H9 (cell line): ENCODE results near the gene POU2AF3. TPM values are rescaled to one million over a fixed set of nuclear protein-coding genes. Genes with fewer than 3 reads are reported as not detected.

ENCODE experiments used
- DNase-seq: peaks from one replicate; pipeline ENCODE4 v3.0.0-alpha.2; 2017
- H2AFZ ChIP-seq: one replicate; pipeline ENCODE4 v1.6.1; 2013; ENCODE audit warnings: mild to moderate bottlenecking, low read length, control low read depth, moderate library complexity
- H2AK5ac ChIP-seq: 2 replicates; pipeline ENCODE4 v1.6.1; 2013; ENCODE audit warnings: low read length, control low read depth, mixed read lengths; ENCODE audit not compliant: insufficient read length
- H2BK120ac ChIP-seq: one replicate; pipeline ENCODE4 v1.6.1; 2013; ENCODE audit warnings: low read depth, mild to moderate bottlenecking, low read length, control low read depth, inconsistent platforms; ENCODE audit not compliant: poor library complexity, severe bottlenecking
- H2BK12ac ChIP-seq: 2 replicates; pipeline ENCODE4 v1.6.1; 2013; ENCODE audit warnings: low read length, control low read depth, mixed read lengths, low read depth; ENCODE audit not compliant: insufficient read length
- H2BK15ac ChIP-seq: 2 replicates; pipeline ENCODE4 v1.6.1; 2013; ENCODE audit warnings: low read depth, low read length, control low read depth
- H2BK20ac ChIP-seq: one replicate; pipeline ENCODE4 v1.6.1; 2013; ENCODE audit warnings: low read depth, mild to moderate bottlenecking, low read length, control low read depth, inconsistent platforms; ENCODE audit not compliant: poor library complexity, severe bottlenecking
- H2BK5ac ChIP-seq: 2 replicates; pipeline ENCODE4 v1.6.1; 2013; ENCODE audit warnings: low read length, control low read depth, mixed read lengths; ENCODE audit not compliant: insufficient read length
- H3K14ac ChIP-seq: 2 replicates; pipeline ENCODE4 v1.6.1; 2013; ENCODE audit warnings: low read length, control low read depth; ENCODE audit not compliant: insufficient read depth
- H3K18ac ChIP-seq: 2 replicates; pipeline ENCODE4 v1.6.1; 2013; ENCODE audit warnings: low read depth, mild to moderate bottlenecking, mixed read lengths, low read length, control low read depth; ENCODE audit not compliant: insufficient read length
- H3K23ac ChIP-seq: 2 replicates; pipeline ENCODE4 v1.6.1; 2013; ENCODE audit warnings: low read length, control low read depth, mixed read lengths, low read depth; ENCODE audit not compliant: insufficient read length
- H3K23me2 ChIP-seq: 2 replicates; pipeline ENCODE4 v1.6.1; 2013; ENCODE audit warnings: low read depth, mild to moderate bottlenecking, mixed read lengths, low read length, control low read depth; ENCODE audit not compliant: insufficient read length, poor library complexity, severe bottlenecking
- H3K27ac ChIP-seq: 2 replicates; pipeline ENCODE4 v1.5.1; 2013; ENCODE audit warnings: low read length, control low read depth, mixed read lengths, low read depth; ENCODE audit not compliant: insufficient read length
- H3K27me3 ChIP-seq: 2 replicates; pipeline ENCODE4 v1.6.1; 2013; ENCODE audit warnings: low read length, control low read depth, inconsistent platforms; ENCODE audit not compliant: insufficient read depth
- H3K4ac ChIP-seq: 2 replicates; pipeline ENCODE4 v1.6.1; 2013; ENCODE audit warnings: low read depth, mild to moderate bottlenecking, control low read depth, inconsistent platforms, low read length, moderate library complexity
- H3K4me1 ChIP-seq: 2 replicates; pipeline ENCODE4 v1.6.1; 2013; ENCODE audit warnings: low read length, control low read depth, inconsistent platforms; ENCODE audit not compliant: insufficient read depth
- H3K4me2 ChIP-seq: 2 replicates; pipeline ENCODE4 v1.6.1; 2013; ENCODE audit warnings: low read length, control low read depth, mixed read lengths; ENCODE audit not compliant: insufficient read length, insufficient read depth
- H3K56ac ChIP-seq: 2 replicates; pipeline ENCODE4 v1.6.1; 2013; ENCODE audit warnings: low read depth, mild to moderate bottlenecking, mixed read lengths, low read length, control low read depth; ENCODE audit not compliant: insufficient read length
- H3K79me1 ChIP-seq: 2 replicates; pipeline ENCODE4 v1.6.1; 2013; ENCODE audit warnings: low read depth, mild to moderate bottlenecking, moderate library complexity, low read length, control low read depth, inconsistent platforms; ENCODE audit not compliant: insufficient read depth, poor library complexity, severe bottlenecking
- H3K79me2 ChIP-seq: 2 replicates; pipeline ENCODE4 v1.6.1; 2013; ENCODE audit warnings: low read length, control low read depth, inconsistent platforms; ENCODE audit not compliant: insufficient read depth
- H3K9ac ChIP-seq: 2 replicates; pipeline ENCODE4 v1.6.1; 2013; ENCODE audit warnings: low read length, control low read depth, mixed read lengths; ENCODE audit not compliant: insufficient read length; ENCODE audit errors: extremely low read depth
- H3K9me3 ChIP-seq: one replicate; pipeline ENCODE4 v1.6.1; 2013; ENCODE audit warnings: low read depth, low read length, inconsistent platforms; ENCODE audit not compliant: control insufficient read depth
- H3T11ph ChIP-seq: one replicate; pipeline ENCODE4 v1.6.1; 2013; ENCODE audit warnings: mild to moderate bottlenecking, low read length, control low read depth, inconsistent platforms
- H4K20me1 ChIP-seq: one replicate; pipeline ENCODE4 v1.6.1; 2013; ENCODE audit not compliant: control insufficient read depth, insufficient read length, insufficient read depth
- H4K5ac ChIP-seq: 2 replicates; pipeline ENCODE4 v1.6.1; 2013; ENCODE audit warnings: low read depth, mild to moderate bottlenecking, mixed read lengths, low read length, control low read depth; ENCODE audit not compliant: insufficient read length
- H4K8ac ChIP-seq: replicated peaks from 2 replicates; pipeline ENCODE4 v1.6.1; 2013; ENCODE audit warnings: low read length, control low read depth, mixed read lengths, low read depth; ENCODE audit not compliant: insufficient read length
- H4K91ac ChIP-seq: 2 replicates; pipeline ENCODE4 v1.6.1; 2013; ENCODE audit warnings: low read depth, mild to moderate bottlenecking, moderate library complexity, mixed read lengths, low read length, control low read depth; ENCODE audit not compliant: insufficient read length
- H3K27ac Mint-ChIP-seq, 3 experiments: 2 replicates in 2 of 3; 3 replicates in 1 of 3; pipeline ENCODE4 v1.8.0; 2020 to 2021; ENCODE audit warnings: mixed read lengths in 3 of 3, mild to moderate bottlenecking in 1 of 3, moderate library complexity in 1 of 3
- H3K27me3 Mint-ChIP-seq: 2 replicates; pipeline ENCODE4 v1.8.0; 2021; ENCODE audit warnings: low read depth, mild to moderate bottlenecking, moderate library complexity, mixed read lengths
- H3K36me3 Mint-ChIP-seq, 3 experiments: 2 replicates in 2 of 3; 3 replicates in 1 of 3; pipeline ENCODE4 v1.8.0; 2020 to 2021; ENCODE audit warnings: low read depth in 3 of 3, mixed read lengths in 3 of 3; ENCODE audit not compliant: insufficient read depth in 1 of 3
- H3K4me1 Mint-ChIP-seq, 2 experiments: 2 replicates each; pipeline ENCODE4 v1.8.0; 2020; ENCODE audit warnings: mixed read lengths in 2 of 2
- H3K4me3 Mint-ChIP-seq, 2 experiments: 2 replicates in 1 of 2; 3 replicates in 1 of 2; pipeline ENCODE4 v1.8.0; 2020 to 2021; ENCODE audit warnings: mild to moderate bottlenecking in 2 of 2, mixed read lengths in 2 of 2, moderate library complexity in 1 of 2
- H3K9me3 Mint-ChIP-seq, 2 experiments: 2 replicates in 1 of 2; 3 replicates in 1 of 2; pipeline ENCODE4 v1.8.0; 2020; ENCODE audit warnings: mild to moderate bottlenecking in 2 of 2, mixed read lengths in 2 of 2, moderate library complexity in 1 of 2
- CTCF ChIP-seq: fragments of 200-600 bp; sonication (generic); conservative IDR thresholded peaks from 3 replicates; pipeline ENCODE4 v1.8.0; 2021; ENCODE audit warnings: antibody characterized with exemption, mild to moderate bottlenecking
- WGBS: extraction: QIAGEN DNeasy Blood & Tissue Kit; methylation state at CpG from one replicate; pipeline ENCODE4 v1.1.7; 2013; ENCODE audit warnings: missing lambda C conversion rate, low lambda C conversion rate, mixed read lengths; ENCODE audit not compliant: insufficient read length; ENCODE audit errors: extremely low coverage; 5-methylcytosine and 5-hydroxymethylcytosine counted together
- total RNA-seq: library from RNA; stranded (reverse); gene quantifications from 2 replicates; pipeline ENCODE4 v1.2.1, GENCODE V29; 2021

Gene POU2AF3
- total RNA-seq, 1 experiment from 2014 or later: 0.52 TPM

DNA sequence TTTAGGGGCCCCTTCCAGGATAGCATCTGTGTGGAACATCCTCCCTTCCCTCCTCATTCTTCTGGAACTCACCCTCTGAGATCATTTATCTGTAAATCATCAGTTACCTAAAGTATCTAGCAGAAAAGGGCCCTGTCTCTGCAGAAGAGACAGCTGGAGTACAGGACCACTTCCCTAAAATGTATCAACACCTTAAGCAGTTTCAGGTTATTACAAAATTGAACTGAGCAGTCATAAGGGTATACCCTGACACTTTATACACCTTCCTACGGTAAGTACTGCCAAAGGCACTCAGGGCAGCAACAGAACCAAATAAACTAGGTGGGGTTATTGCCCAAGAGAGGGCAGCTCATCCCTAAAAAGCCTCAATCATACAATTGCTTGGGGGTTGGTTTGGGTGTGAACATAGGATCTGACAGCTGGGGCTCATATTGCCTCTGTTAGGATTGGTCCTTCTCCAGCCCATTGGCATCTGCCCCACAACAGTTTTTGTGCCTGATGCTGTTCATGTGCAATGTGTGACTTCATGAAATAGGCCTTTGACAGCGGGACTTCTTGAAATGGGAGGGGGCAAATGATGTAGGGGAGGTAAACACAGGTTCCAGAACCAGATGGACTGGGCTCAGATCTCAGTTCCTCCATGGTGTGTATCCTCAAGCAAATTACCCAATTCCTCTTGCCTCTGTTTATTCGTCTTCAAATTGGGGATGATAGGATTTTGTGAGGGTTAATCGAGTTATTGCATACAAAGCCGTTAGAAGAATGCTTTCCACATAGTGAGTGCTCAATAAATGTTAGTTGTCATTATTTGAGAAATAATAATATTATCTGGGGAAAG is 2.9 kb downstream of the POU2AF3 start:
- H3K18ac ChIP-seq: no peak overlapping the region
- no peak overlapping the region for H2BK5ac ChIP-seq
- Mint-ChIP-seq H3K27me3 (peaks cover 48% of the 10 kb centered on the region), H3K4me3 (no peak overlapping the region), H3K4me1 (peaks cover 21 to 44% of the 10 kb centered on the region in 2 experiments), H3K27ac (no peak overlapping the region), H3K9me3 (no peaks in the 10 kb centered on the region), H3K36me3 (no peaks in the 10 kb centered on the region; a peak in 1 of 7 replicates)
- no peak overlapping the region for H4K8ac ChIP-seq
- no peak overlapping the region for H2AK5ac ChIP-seq
- no peak for TF ChIP-seq CTCF
- H3K14ac ChIP-seq: no peak overlapping the region
- DNase-seq: no peak
- H3K4me1 ChIP-seq: peaks cover 6% of the 10 kb centered on the region; the same call in 1 of the 2 replicates
- peaks cover 15% of the 10 kb centered on the region for H3K23me2 ChIP-seq
- H3K4ac ChIP-seq: no peak overlapping the region
- no peaks in the 10 kb centered on the region; the same call in 1 of the 2 replicates for H3K27me3 ChIP-seq
- H2BK20ac ChIP-seq: no peak overlapping the region
- no peaks in the 10 kb centered on the region for H4K20me1 ChIP-seq
- no peak overlapping the region for H3K9ac ChIP-seq
- H3K23ac ChIP-seq: no peak overlapping the region
- H4K91ac ChIP-seq: no peak overlapping the region
- no peak overlapping the region for H4K5ac ChIP-seq
- H2BK120ac ChIP-seq: no peak overlapping the region
- H3T11ph ChIP-seq: no peak overlapping the region
- no peak overlapping the region for H2BK15ac ChIP-seq
- no peak overlapping the region for H3K56ac ChIP-seq
- H3K27ac ChIP-seq: no peak overlapping the region
- H3K9me3 ChIP-seq: no peaks in the 10 kb centered on the region
- WGBS: no CpG with 5 or more reads among the region's 5 CpGs
- H3K4me2 ChIP-seq: no peak overlapping the region
- H2BK12ac ChIP-seq: no peak overlapping the region
- H2AFZ ChIP-seq: no peak overlapping the region
- no peaks in the 10 kb centered on the region for H3K79me2 ChIP-seq
- no peaks in the 10 kb centered on the region for H3K79me1 ChIP-seq
